ENCODE measurements around the gene MCTP2. TPM values are rescaled to one million over a fixed set of nuclear protein-coding genes. Genes with fewer than 3 reads are reported as not detected.

The MCTP2 gene
- total and polyA plus RNA-seq, 2 donors (not counting 1 experiment from before 2014, with no cell fraction given), result 38.3 to 64.8 TPM

DNA sequence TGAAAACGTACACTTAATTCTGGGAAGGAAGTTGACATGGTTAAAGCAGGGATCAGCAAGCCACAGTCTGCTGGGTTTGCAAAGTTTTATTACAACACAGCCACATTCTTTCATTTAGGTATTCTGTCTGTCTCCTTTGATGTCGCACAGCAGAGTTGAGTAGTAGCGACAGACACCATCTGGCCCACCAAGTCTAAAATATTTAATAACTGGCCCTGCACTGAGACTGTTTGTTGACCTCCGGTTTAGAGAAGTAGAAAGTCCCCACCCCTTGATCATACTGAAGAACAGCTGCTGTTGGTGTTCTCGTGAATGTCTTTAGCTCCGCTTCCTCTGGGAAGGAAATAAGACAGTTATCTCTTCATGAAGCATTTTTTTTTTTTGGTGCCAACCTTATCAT lies 66.2 kb downstream of the MCTP2 start:
- Histone ChIP-seq H3K4me2 (replicated peaks; ENCODE audit: low read depth, low read length, poor library complexity, severe bottlenecking) (peak overlapping the region; percentile 64), H3K9me3 (ENCODE audit: control extremely low read depth in 1 of 3, control insufficient read depth in 2 of 3, insufficient read depth in 1 of 3, low read length in 2 of 3) (no peaks in the 10 kb centered on the region), H3K4me1 (ENCODE audit: control insufficient read depth in 2 of 2, insufficient read depth in 2 of 2, low read length in 2 of 2) (peaks cover 43 to 45% of the 10 kb centered on the region in 2 donors), H3K27me3 (replicated peaks in 1 of 4; ENCODE audit: control extremely low read depth in 1 of 4, control insufficient read depth in 3 of 4, insufficient read depth in 4 of 4, low read length in 3 of 4) (no peaks in the 10 kb centered on the region), H3K27ac (ENCODE audit: low read length in 2 of 2) (peak overlapping the region; percentile 71), H3K9ac (ENCODE audit: low read length) (peak overlapping the region; percentile 2), H3K36me3 (replicated peaks in 1 of 2; ENCODE audit: control extremely low read depth in 1 of 2, control insufficient read depth in 1 of 2, extremely low read depth in 1 of 2, insufficient read depth in 2 of 2, low read length in 1 of 2) (peaks cover 0 to 6% of the 10 kb centered on the region in 2 experiments), H3K4me3 (ENCODE audit: control extremely low read depth in 1 of 5, extremely low read depth in 1 of 5, insufficient read depth in 1 of 5, low read depth in 2 of 5, low read length in 4 of 5) (peak overlapping the region in 2 of 5 experiments; percentile 21 to 26), H4K20me1 (ENCODE audit: control insufficient read depth, insufficient read depth, low read length, poor library complexity, severe bottlenecking) (no peaks in the 10 kb centered on the region), H3K79me2 (ENCODE audit: control insufficient read depth, insufficient read depth, low read length) (peaks cover 57% of the 10 kb centered on the region), H2AFZ (ENCODE audit: insufficient read depth, low read depth, low read length, poor library complexity, severe bottlenecking) (peak overlapping the region; percentile 26)
- ATAC-seq (ENCODE audit: low read depth), result peak; percentile 85
- H3K4me3 Mint-ChIP-seq, result peak overlapping the region; percentile 62
- DNase-seq, result peak; percentile 67
- H3K27me3 Mint-ChIP-seq, result no peaks in the 10 kb centered on the region
- peaks cover 71% of the 10 kb centered on the region for H3K4me1 Mint-ChIP-seq
- ChIA-PET POLR2A (interaction anchor here (2.0 kb wide), 1 partner anchor 9 kb away, joined by 6 read pairs; no protein-coding TSS in a partner anchor), CTCF (interaction anchor here (1.0 to 2.0 kb wide), 8 partner anchors 9 to 133 kb away, joined by 4 to 13 read pairs (median 7); partner anchors contain the start of gene MCTP2)
- no CpG with 5 or more reads among the region's 6 CpGs for WGBS (ENCODE audit: insufficient coverage)
- H3K9me3 Mint-ChIP-seq (ENCODE audit: insufficient read depth), result no peaks in the 10 kb centered on the region
- intact Hi-C loops (cut with micrococcal nuclease), result loop anchor here (1.0 to 2.0 kb wide), 4 partner anchors 9 to 44 kb away; no protein-coding TSS in a partner anchor
- H3K27ac Mint-ChIP-seq, result peak overlapping the region; percentile 75
- TF ChIP-seq EZH2 (IDR thresholded peaks at IDR 0.05; ENCODE audit: borderline replicate concordance, insufficient read depth, low read depth, low read length, poor library complexity, severe bottlenecking), result no peak
- TF ChIP-seq, protein P1, sequence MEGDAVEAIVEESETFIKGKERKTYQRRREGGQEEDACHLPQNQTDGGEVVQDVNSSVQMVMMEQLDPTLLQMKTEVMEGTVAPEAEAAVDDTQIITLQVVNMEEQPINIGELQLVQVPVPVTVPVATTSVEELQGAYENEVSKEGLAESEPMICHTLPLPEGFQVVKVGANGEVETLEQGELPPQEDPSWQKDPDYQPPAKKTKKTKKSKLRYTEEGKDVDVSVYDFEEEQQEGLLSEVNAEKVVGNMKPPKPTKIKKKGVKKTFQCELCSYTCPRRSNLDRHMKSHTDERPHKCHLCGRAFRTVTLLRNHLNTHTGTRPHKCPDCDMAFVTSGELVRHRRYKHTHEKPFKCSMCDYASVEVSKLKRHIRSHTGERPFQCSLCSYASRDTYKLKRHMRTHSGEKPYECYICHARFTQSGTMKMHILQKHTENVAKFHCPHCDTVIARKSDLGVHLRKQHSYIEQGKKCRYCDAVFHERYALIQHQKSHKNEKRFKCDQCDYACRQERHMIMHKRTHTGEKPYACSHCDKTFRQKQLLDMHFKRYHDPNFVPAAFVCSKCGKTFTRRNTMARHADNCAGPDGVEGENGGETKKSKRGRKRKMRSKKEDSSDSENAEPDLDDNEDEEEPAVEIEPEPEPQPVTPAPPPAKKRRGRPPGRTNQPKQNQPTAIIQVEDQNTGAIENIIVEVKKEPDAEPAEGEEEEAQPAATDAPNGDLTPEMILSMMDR (IDR thresholded peaks at IDR 0.05), result no peak

DNA sequence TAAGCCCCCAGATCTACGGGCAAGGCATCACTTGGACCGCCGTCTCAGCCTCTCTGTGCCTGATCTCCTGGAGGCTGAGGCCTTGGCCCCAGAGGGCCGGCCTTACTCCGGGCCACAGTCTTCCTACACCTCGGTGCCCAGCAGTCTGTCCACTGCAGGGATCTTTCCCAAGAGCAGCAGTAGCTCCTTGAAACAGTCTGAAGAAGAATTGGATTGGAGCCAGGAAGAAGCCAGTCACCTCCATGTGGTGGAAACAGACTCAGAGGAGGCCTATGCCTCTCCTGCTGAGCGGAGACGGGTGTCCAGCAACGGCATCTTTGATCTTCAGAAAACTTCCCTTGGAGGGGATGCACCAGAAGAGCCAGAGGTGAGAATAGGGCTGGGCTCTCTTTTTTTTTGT lies 67.0 kb downstream of the MCTP2 start:
- WGBS (ENCODE audit: insufficient coverage), result 95% methylated on average over 6 of the region's 9 CpGs
- peaks cover 42% of the 10 kb centered on the region in 2 donors for H3K4me1 ChIP-seq (ENCODE audit: control insufficient read depth in 2 of 2, insufficient read depth in 2 of 2, low read length in 2 of 2)
- no peaks in the 10 kb centered on the region for H3K9me3 ChIP-seq (ENCODE audit: control extremely low read depth in 1 of 3, control insufficient read depth in 2 of 3, insufficient read depth in 1 of 3, low read length in 2 of 3)
- ChIA-PET POLR2A (no interaction called here), CTCF (interaction anchor here (1.0 to 2.0 kb wide), 4 partner anchors 29 to 133 kb away, joined by 4 to 13 read pairs (median 6); partner anchors contain the start of gene MCTP2)
- DNase-seq, result no peak
- Mint-ChIP-seq H3K4me3 (peak overlapping the region; percentile 62), H3K4me1 (peaks cover 69% of the 10 kb centered on the region), H3K9me3 (ENCODE audit: insufficient read depth) (no peaks in the 10 kb centered on the region), H3K27ac (peak overlapping the region; percentile 75), H3K27me3 (no peaks in the 10 kb centered on the region)
- no peak for ATAC-seq (ENCODE audit: low read depth)
- H3K79me2 ChIP-seq (ENCODE audit: control insufficient read depth, insufficient read depth, low read length), result peaks cover 53% of the 10 kb centered on the region
- no peak overlapping the region for H3K9ac ChIP-seq (ENCODE audit: low read length)
- peaks cover 0 to 6% of the 10 kb centered on the region in 2 experiments for H3K36me3 ChIP-seq (replicated peaks in 1 of 2; ENCODE audit: control extremely low read depth in 1 of 2, control insufficient read depth in 1 of 2, extremely low read depth in 1 of 2, insufficient read depth in 2 of 2, low read length in 1 of 2)
- no peak overlapping the region for H2AFZ ChIP-seq (ENCODE audit: insufficient read depth, low read depth, low read length, poor library complexity, severe bottlenecking)
- H3K27me3 ChIP-seq (replicated peaks in 1 of 4; ENCODE audit: control extremely low read depth in 1 of 4, control insufficient read depth in 3 of 4, insufficient read depth in 4 of 4, low read length in 3 of 4), result no peaks in the 10 kb centered on the region
- TF ChIP-seq, protein P1 (IDR thresholded peaks at IDR 0.05), result no peak
- no peak for TF ChIP-seq EZH2 (IDR thresholded peaks at IDR 0.05; ENCODE audit: borderline replicate concordance, insufficient read depth, low read depth, low read length, poor library complexity, severe bottlenecking)
- H4K20me1 ChIP-seq (ENCODE audit: control insufficient read depth, insufficient read depth, low read length, poor library complexity, severe bottlenecking), result no peaks in the 10 kb centered on the region
- peak overlapping the region; percentile 64 for H3K4me2 ChIP-seq (replicated peaks; ENCODE audit: low read depth, low read length, poor library complexity, severe bottlenecking)
- H3K4me3 ChIP-seq (ENCODE audit: control extremely low read depth in 1 of 5, extremely low read depth in 1 of 5, insufficient read depth in 1 of 5, low read depth in 2 of 5, low read length in 4 of 5), result no peak overlapping the region
- intact Hi-C loops (cut with micrococcal nuclease), result no loop called here
- peak overlapping the region; percentile 71 for H3K27ac ChIP-seq (ENCODE audit: low read length in 2 of 2)
